AG04449 (cell line): ENCODE data around the gene CELA1.

Experiments used
- CTCF ChIA-PET: fragments of 350-600 bp; formaldehyde crosslinking; extraction: SDS; loops from one replicate; lab custom pipeline; 2021; ENCODE audit warnings: antibody characterized with exemption; lab: Yijun Ruan, JAX
- POLR2A ChIA-PET: fragments of 400-600, 350-600 bp; formaldehyde crosslinking; extraction: SDS; loops from one replicate; lab custom pipeline; 2020; ENCODE audit warnings: antibody characterized with exemption, inconsistent platforms; lab: Yijun Ruan, JAX
- DNase-seq: peaks from one replicate; pipeline ENCODE4 v3.0.0-alpha.2; 2010; ENCODE audit warnings: low read depth, low spot score
- H3K4me3 ChIP-seq: 2 replicates; pipeline ENCODE4 v1.5.1; 2011; ENCODE audit warnings: low read depth, mild to moderate bottlenecking, control low read depth, low read length
- TF ChIP-seq, protein P1 (sequence below): IDR thresholded peaks from one replicate; pipeline ENCODE4 v1.5.1; 2011; ENCODE audit warnings: mild to moderate bottlenecking, moderate library complexity, low read length, control low read depth, inconsistent platforms; ENCODE audit not compliant: insufficient read depth; ENCODE audit errors: missing control alignments

Gene CELA1

DNA sequence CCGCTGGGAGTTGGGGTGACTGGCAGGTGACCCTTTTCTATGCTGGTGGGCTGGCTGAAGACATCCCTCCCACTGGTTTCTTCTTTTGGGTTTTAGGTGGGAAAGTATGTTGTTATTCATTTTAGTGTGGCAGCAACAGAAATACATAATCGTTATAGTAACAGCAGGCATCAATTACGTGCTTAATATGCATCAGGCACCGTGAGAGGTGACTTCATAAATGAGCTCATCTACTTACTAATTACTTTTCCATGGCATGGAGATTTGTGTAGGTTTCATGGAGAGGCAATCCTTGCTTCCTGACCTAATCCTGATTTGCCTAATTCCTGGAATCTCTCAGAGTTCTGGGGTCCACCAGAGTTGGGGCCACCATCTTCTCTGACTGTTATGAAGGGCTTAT lies 13.4 kb upstream of the CELA1 start:
- POLR2A ChIA-PET: no interaction called here
- TF ChIP-seq, protein P1, sequence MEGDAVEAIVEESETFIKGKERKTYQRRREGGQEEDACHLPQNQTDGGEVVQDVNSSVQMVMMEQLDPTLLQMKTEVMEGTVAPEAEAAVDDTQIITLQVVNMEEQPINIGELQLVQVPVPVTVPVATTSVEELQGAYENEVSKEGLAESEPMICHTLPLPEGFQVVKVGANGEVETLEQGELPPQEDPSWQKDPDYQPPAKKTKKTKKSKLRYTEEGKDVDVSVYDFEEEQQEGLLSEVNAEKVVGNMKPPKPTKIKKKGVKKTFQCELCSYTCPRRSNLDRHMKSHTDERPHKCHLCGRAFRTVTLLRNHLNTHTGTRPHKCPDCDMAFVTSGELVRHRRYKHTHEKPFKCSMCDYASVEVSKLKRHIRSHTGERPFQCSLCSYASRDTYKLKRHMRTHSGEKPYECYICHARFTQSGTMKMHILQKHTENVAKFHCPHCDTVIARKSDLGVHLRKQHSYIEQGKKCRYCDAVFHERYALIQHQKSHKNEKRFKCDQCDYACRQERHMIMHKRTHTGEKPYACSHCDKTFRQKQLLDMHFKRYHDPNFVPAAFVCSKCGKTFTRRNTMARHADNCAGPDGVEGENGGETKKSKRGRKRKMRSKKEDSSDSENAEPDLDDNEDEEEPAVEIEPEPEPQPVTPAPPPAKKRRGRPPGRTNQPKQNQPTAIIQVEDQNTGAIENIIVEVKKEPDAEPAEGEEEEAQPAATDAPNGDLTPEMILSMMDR: no peak
- DNase-seq: no peak
- CTCF ChIA-PET: interaction anchor here (4.4 to 5.1 kb wide), 2 partner anchors 9 to 18 kb away, joined by 19 to 42 read pairs; no protein-coding TSS in a partner anchor
- no peak overlapping the region for H3K4me3 ChIP-seq

DNA sequence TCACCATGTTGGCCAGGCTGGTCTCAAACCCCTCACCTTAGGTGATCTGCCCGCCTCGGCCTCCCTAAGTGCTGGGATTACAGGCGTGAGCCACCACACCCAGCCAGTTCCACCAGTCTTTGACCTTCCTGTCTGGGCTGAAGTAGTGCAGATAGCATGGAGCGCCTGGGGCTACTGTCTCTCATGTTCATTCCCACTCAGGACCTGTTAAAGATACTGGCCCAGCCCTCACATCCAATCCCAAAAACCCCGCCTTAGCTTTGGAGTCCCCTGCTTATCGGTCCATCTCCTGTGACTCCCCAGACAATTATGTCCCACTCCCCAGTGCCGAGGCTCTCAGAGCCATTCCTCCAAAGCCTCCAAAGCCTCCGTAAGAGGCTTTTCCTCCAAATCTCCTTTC lies 12.0 kb upstream of the CELA1 start:
- DNase-seq: no peak
- ChIA-PET CTCF (interaction anchor here (5.1 kb wide), 1 partner anchor 7 kb away, joined by 42 read pairs; no protein-coding TSS in a partner anchor), POLR2A (interaction anchor here (0.7 kb wide), 1 partner anchor 356 kb away, joined by 6 read pairs; no protein-coding TSS in a partner anchor)
- no peak overlapping the region for H3K4me3 ChIP-seq
- TF ChIP-seq, protein P1: no peak

DNA sequence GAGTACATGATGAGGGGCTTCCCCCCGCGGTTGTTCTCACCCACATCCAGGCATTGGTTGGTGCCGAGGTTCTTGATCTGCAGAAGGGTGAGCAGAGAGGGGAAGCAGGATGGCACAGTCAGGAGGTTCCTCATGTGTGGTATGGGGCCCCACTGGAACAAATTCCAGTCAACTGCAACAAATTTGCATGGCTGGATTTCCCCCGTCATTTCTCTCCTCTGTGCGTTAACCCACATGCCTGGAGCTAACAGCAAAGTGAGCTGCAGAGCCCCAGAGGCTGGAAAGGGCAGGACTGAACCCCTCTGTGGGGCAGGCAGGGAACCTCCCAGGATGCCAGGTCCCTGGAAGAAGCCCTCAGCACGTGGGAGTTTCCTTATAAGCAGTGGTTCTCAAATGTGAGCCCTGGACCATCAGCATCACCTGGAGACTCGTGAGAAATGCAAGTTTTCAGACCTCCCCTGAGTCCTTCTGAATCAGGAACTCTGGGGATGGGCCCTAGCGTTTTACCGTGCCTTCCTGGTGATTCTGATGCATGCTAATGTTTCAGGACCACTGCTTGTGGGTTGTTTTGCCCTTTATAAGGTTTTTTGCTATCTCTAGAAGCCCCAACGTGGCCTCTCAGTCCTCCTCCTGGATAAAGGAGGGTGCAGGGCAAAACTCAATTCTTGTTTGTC lies 11.0 kb upstream of the CELA1 start:
- POLR2A ChIA-PET: no interaction called here
- TF ChIP-seq, protein P1: no peak
- CTCF ChIA-PET: no interaction called here
- DNase-seq: no peak
- no peak overlapping the region for H3K4me3 ChIP-seq

DNA sequence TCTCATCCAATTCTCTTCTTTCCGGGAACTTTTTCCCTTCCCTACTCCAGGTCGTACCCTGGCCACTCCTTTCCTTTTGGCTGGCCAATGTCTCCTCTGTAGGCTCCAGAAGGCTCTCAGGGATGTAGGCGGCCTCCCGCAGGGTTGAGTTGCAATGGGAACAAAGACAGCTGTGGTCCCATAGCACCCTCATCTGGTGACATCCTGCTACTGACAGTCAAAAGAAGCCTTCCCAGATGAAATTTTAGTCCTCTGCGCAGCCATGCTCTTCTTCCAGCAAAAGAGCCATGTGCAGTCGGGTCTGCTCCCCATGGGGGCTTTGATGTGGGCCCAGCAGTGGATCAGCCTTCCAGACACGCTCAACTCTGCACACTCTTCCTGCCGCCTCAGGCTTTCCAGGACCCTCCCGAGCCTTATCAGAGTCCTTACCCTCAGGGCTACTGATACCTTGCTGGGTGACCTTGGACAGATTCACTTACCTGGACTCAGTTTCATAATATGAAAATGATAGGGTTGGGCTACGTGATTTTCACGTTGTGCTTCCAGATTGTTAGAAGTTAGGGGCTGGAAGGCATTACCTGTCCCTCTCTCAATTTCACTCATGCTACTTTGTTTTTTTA lies 5.5 kb upstream of the CELA1 start:
- DNase-seq: no peak
- ChIA-PET POLR2A (interaction anchor here (0.8 to 0.9 kb wide), 2 partner anchors 20 to 268 kb away, joined by 3 read pairs; partner anchors contain the start of gene CSRNP2), CTCF (interaction anchor here (0.6 to 5.1 kb wide), 22 partner anchors 9 to 587 kb away, joined by 3 to 45 read pairs (median 5); partner anchors contain the start of genes POU6F1 and SMAGP)
- TF ChIP-seq, protein P1: peak; percentile 76
- H3K4me3 ChIP-seq: no peak overlapping the region

DNA sequence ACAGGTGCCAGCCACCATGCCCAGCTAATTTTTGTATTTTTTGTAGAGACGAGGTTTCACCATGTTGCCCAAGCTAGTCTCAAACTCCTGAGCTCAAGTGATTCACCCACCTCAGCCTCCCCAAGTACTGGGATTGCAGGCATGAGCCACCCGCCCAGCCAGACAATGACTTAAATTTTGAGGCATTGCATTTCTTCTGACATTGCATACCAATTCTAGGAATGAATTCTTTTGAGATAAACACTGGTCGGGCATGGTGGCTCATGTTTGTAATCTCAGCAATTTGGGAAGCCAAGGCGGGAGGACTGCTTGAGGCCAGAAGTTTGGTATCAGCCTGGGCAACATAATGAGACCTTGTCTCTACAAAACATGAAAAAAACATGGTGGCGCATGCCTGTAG lies 2.5 kb upstream of the CELA1 start:
- TF ChIP-seq, protein P1: no peak
- ChIA-PET CTCF (interaction anchor here (0.9 to 4.8 kb wide), 7 partner anchors 8 to 584 kb away, joined by 3 to 45 read pairs (median 8); partner anchors contain the start of gene SLC11A2), POLR2A (no interaction called here)
- no peak overlapping the region for H3K4me3 ChIP-seq
- DNase-seq: peak; percentile 50

DNA sequence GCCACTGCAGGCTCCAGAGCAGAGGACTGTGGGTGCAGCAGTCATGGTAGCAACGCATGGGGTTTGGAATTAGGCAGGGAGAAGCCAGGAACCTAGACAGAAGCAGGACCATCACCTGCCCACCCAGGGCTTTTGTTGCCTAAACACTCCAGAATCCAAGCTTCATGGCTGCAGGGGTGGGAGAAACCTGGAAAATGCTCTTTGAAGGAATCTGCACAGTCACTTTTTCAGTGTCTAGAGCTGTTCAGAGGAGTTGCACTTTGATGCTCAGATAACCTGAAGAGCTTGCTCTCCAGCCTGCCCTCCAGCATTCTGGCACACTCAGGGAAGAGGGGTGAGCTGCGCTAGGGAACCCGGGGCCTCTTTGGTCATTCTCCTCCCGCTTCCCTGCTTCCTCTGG lies 1.6 kb upstream of the CELA1 start:
- POLR2A ChIA-PET: no interaction called here
- no peak overlapping the region for H3K4me3 ChIP-seq
- TF ChIP-seq, protein P1: no peak
- CTCF ChIA-PET: interaction anchor here (1.1 kb wide), 1 partner anchor 360 kb away, joined by 3 read pairs; no protein-coding TSS in a partner anchor
- DNase-seq: no peak
